Stimulated activated CD4-positive, alpha-beta T cell treated with anti-CD3 and anti-CD28 coated beads, Interleukin-12 subunit alpha, Interleukin-12 subunit beta, amount 100 ng/mL, for 4 hours (primary cell): ENCODE measurements around the gene AEBP1.

Experiments used
- DNase-seq: peaks from one replicate; pipeline ENCODE4 v3.0.0-alpha.2; 2020

The AEBP1 gene

GRCh38 chr7:44106311-44107065 is 2.3 kb downstream of the AEBP1 start:
- DNase-seq: no peak

- no peak for DNase-seq
Measured at GRCh38 chr7:44107116-44107960, 3.2 kb downstream of the AEBP1 start.

GRCh38 chr7:44107961-44108767 is 4.0 kb downstream of the AEBP1 start:
- no peak for DNase-seq

GRCh38 chr7:44108768-44109750 is 4.9 kb downstream of the AEBP1 start:
- no peak for DNase-seq

GRCh38 chr7:44109991-44110390 is 5.8 kb downstream of the AEBP1 start:
- DNase-seq: no peak

- no peak for DNase-seq
Measured at GRCh38 chr7:44110719-44111635, 6.8 kb downstream of the AEBP1 start.

- no peak for DNase-seq
Measured at GRCh38 chr7:44111761-44112160, 7.6 kb downstream of the AEBP1 start.

GRCh38 chr7:44112231-44112996 is 8.3 kb downstream of the AEBP1 start:
- no peak for DNase-seq

- no peak for DNase-seq
Measured at GRCh38 chr7:44112997-44113763, 9.0 kb downstream of the AEBP1 start.

GRCh38 chr7:44113764-44114354 is 9.7 kb downstream of the AEBP1 start:
- DNase-seq: no peak

- no peak for DNase-seq
Measured at GRCh38 chr7:44114586-44115310, 10.6 kb downstream of the AEBP1 start.

GRCh38 chr7:44116087-44116788 is 12.1 kb downstream of the AEBP1 start:
- DNase-seq: no peak

GRCh38 chr7:44116789-44117666 is 12.9 kb downstream of the AEBP1 start:
- DNase-seq: no peak

GRCh38 chr7:44117801-44118429 is 13.8 kb downstream of the AEBP1 start:
- DNase-seq: no peak

GRCh38 chr7:44119829-44120380 is 15.8 kb downstream of the AEBP1 start:
- DNase-seq: no peak

- DNase-seq: no peak
Measured at GRCh38 chr7:44120395-44120794, 16.2 kb downstream of the AEBP1 start.
